Measurements from ENCODE around the gene ACBD6.

ACBD6 gene

DNA sequence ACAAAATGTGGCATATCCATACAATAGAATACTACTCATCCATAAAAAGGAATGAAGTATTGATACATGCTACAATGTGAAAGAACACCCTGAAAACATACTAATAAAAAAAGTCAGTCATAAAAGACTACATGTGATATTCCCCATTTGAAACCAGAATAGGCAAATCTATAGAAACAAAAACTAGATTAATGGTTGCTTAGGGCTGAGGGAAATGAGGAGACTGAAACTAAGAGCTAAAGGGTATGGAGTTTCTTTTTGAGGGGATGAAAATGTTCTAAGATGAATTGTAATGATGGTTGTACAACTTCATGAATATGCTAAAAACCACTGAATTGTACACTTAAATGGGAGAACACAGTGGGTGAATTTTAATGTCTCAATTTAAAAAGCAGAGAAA, 50.9 kb downstream of the ACBD6 start:
- ChIA-PET CTCF (interaction anchor here (1.2 kb wide), 2 partner anchors 9 to 55 kb away, joined by 3 to 4 read pairs; no protein-coding TSS in a partner anchor), POLR2A (no interaction called here)
- Histone ChIP-seq H3K4me3 (ENCODE audit: control insufficient read depth in 1 of 7, extremely low read depth in 1 of 7, insufficient read depth in 4 of 7, low read depth in 2 of 7, low read length in 6 of 7) (no peak overlapping the region), H3K9me3 (ENCODE audit: control extremely low read depth in 1 of 5, control insufficient read depth in 4 of 5, insufficient read depth in 2 of 5, low read depth in 1 of 5, low read length in 4 of 5) (peaks cover 0 to 14% (median 2%) of the 10 kb centered on the region in 5 experiments), H3K27ac (ENCODE audit: insufficient read depth in 1 of 2, low read depth in 1 of 2, low read length in 2 of 2, poor library complexity in 1 of 2, severe bottlenecking in 2 of 2) (no peak overlapping the region), H3K36me3 (ENCODE audit: control insufficient read depth in 4 of 4, insufficient read depth in 4 of 4, low read length in 3 of 4) (peaks cover 2 to 18% (median 6%) of the 10 kb centered on the region in 4 experiments), H3K27me3 (replicated peaks in 2 of 5; ENCODE audit: control insufficient read depth in 4 of 5, insufficient read depth in 5 of 5, low read length in 4 of 5) (no peaks in the 10 kb centered on the region), H3K4me1 (ENCODE audit: control extremely low read depth in 1 of 4, control insufficient read depth in 4 of 4, insufficient read depth in 4 of 4, low read length in 3 of 4) (no peaks in the 10 kb centered on the region)
- no peak for DNase-seq

DNA sequence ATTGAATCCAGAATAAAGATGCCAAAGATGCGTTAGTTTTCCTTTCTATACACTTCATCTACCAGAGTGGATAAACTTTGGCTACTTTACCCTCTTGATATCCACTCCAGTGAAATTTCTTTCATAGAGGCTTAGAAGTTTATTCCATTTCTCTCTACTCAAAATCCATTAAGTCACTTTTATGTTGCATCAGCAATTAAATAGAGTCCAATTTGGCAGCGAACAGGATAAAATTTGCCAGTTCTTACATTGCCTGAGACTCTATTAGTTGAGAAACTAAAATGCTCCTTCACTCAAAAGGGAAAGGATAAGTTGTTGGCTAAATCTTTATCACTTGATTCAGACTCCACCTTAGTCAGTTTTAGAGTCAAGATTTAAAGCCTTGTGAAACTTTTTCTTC, 57.9 kb downstream of the ACBD6 start:
- H3K27me3 ChIP-seq (replicated peaks in 2 of 5; ENCODE audit: control insufficient read depth in 4 of 5, insufficient read depth in 5 of 5, low read length in 4 of 5), result no peaks in the 10 kb centered on the region
- POLR2A ChIA-PET, result no interaction called here
- H3K36me3 ChIP-seq (ENCODE audit: control insufficient read depth in 4 of 4, insufficient read depth in 4 of 4, low read length in 3 of 4), result peaks cover 0 to 2% (median under 1%) of the 10 kb centered on the region in 4 experiments
- peaks cover 0 to 4% (median 0%) of the 10 kb centered on the region in 4 experiments for H3K4me1 ChIP-seq (ENCODE audit: control extremely low read depth in 1 of 4, control insufficient read depth in 4 of 4, insufficient read depth in 4 of 4, low read length in 3 of 4)
- H3K9me3 ChIP-seq (ENCODE audit: control extremely low read depth in 1 of 5, control insufficient read depth in 4 of 5, insufficient read depth in 2 of 5, low read depth in 1 of 5, low read length in 4 of 5), result peaks cover 0 to 20% (median 7%) of the 10 kb centered on the region in 5 experiments
- DNase-seq, result no peak
- WGBS (ENCODE audit: insufficient coverage), result no CpG with 5 or more reads among the region's 2 CpGs
- no peak overlapping the region for H3K4me3 ChIP-seq (ENCODE audit: control insufficient read depth in 1 of 7, extremely low read depth in 1 of 7, insufficient read depth in 4 of 7, low read depth in 2 of 7, low read length in 6 of 7)
- no peak overlapping the region for H3K27ac ChIP-seq (ENCODE audit: insufficient read depth in 1 of 2, low read depth in 1 of 2, low read length in 2 of 2, poor library complexity in 1 of 2, severe bottlenecking in 2 of 2)
- CTCF ChIA-PET, result no interaction called here

DNA sequence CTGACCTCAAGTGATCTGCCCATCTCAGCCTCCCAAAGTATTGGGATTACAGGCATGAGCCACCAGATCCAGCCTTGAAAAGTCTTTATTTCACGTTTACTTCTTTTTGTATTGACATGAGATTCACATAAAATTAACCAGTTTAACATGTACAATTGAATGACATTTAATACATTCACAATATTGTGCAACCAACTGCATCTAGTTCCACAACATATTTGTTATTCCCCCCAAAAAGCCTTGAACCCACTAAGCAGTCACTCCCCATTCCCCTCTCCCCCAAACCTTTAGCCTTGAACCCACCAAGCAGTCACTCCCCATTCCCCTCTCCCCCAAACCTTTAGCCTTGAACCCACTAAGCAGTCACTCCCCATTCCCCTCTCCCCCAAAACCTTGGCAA, 62.0 kb downstream of the ACBD6 start:
- WGBS (ENCODE audit: insufficient coverage), result no CpG with 5 or more reads among the region's 1 CpG
- peaks cover 0 to 31% (median 6%) of the 10 kb centered on the region in 4 experiments for H3K36me3 ChIP-seq (ENCODE audit: control insufficient read depth in 4 of 4, insufficient read depth in 4 of 4, low read length in 3 of 4)
- peaks cover 0 to 39% (median 10%) of the 10 kb centered on the region in 5 experiments for H3K9me3 ChIP-seq (ENCODE audit: control extremely low read depth in 1 of 5, control insufficient read depth in 4 of 5, insufficient read depth in 2 of 5, low read depth in 1 of 5, low read length in 4 of 5)
- DNase-seq, result no peak
- no peaks in the 10 kb centered on the region for H3K27me3 ChIP-seq (replicated peaks in 2 of 5; ENCODE audit: control insufficient read depth in 4 of 5, insufficient read depth in 5 of 5, low read length in 4 of 5)
- ChIA-PET CTCF (no interaction called here), POLR2A (no interaction called here)
- H3K27ac ChIP-seq (ENCODE audit: insufficient read depth in 1 of 2, low read depth in 1 of 2, low read length in 2 of 2, poor library complexity in 1 of 2, severe bottlenecking in 2 of 2), result no peak overlapping the region
- peaks cover 0 to 4% (median 0%) of the 10 kb centered on the region in 4 experiments for H3K4me1 ChIP-seq (ENCODE audit: control extremely low read depth in 1 of 4, control insufficient read depth in 4 of 4, insufficient read depth in 4 of 4, low read length in 3 of 4)
- no peak overlapping the region for H3K4me3 ChIP-seq (ENCODE audit: control insufficient read depth in 1 of 7, extremely low read depth in 1 of 7, insufficient read depth in 4 of 7, low read depth in 2 of 7, low read length in 6 of 7)

DNA sequence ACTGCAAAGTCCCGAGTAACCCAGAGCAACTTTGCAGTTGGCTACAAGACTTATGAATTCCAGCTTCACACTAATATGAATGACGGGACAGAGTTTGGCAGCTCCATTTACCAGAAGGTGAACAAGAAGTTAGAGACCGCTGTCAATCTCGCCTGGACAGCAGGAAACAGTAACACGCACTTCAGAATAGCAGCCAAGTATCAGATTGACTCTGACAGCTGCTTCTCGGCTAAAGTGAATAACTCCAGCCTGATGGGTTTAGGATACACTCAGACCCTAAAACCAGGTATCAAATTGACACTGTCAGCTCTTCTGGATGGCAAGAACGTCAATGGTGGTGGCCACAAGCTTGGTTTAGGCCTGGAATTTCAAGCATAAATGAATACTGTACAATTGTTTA, 66.8 kb downstream of the ACBD6 start:
- Histone ChIP-seq H3K27ac (ENCODE audit: insufficient read depth in 1 of 2, low read depth in 1 of 2, low read length in 2 of 2, poor library complexity in 1 of 2, severe bottlenecking in 2 of 2) (no peak overlapping the region), H3K36me3 (ENCODE audit: control insufficient read depth in 4 of 4, insufficient read depth in 4 of 4, low read length in 3 of 4) (peaks cover 3 to 42% (median 8%) of the 10 kb centered on the region in 4 experiments), H3K4me1 (ENCODE audit: control extremely low read depth in 1 of 4, control insufficient read depth in 4 of 4, insufficient read depth in 4 of 4, low read length in 3 of 4) (no peaks in the 10 kb centered on the region), H3K27me3 (replicated peaks in 2 of 5; ENCODE audit: control insufficient read depth in 4 of 5, insufficient read depth in 5 of 5, low read length in 4 of 5) (no peaks in the 10 kb centered on the region), H3K4me3 (ENCODE audit: control insufficient read depth in 1 of 7, extremely low read depth in 1 of 7, insufficient read depth in 4 of 7, low read depth in 2 of 7, low read length in 6 of 7) (no peak overlapping the region), H3K9me3 (ENCODE audit: control extremely low read depth in 1 of 5, control insufficient read depth in 4 of 5, insufficient read depth in 2 of 5, low read depth in 1 of 5, low read length in 4 of 5) (peaks cover 1 to 34% (median 7%) of the 10 kb centered on the region in 5 experiments)
- POLR2A ChIA-PET, result no interaction called here
- WGBS (ENCODE audit: insufficient coverage), result 97% methylated on average over 7 of the region's 7 CpGs
- DNase-seq, result no peak
- CTCF ChIA-PET, result interaction anchor here (1.8 kb wide), 1 partner anchor 20 kb away, joined by 4 read pairs; no protein-coding TSS in a partner anchor

DNA sequence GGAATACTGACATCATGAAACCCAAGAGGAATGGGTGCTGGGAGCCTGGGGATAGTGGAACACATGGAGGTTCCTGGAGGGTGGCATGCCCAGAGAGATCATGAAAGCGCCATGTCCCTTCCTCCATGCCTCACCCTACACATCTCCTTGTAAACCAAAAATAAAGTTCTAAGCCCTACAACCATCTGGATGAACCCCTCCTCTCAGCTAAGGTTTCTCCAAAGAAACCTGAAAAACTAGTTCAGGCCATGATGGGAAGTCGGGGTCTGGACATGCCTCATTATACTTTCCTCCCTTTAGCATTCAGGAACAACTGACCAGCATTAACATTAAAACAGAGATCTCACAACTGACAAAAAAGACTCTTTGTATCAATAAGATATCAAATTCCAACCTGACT, 68.5 kb downstream of the ACBD6 start:
- Histone ChIP-seq H3K4me1 (ENCODE audit: control extremely low read depth in 1 of 4, control insufficient read depth in 4 of 4, insufficient read depth in 4 of 4, low read length in 3 of 4) (no peaks in the 10 kb centered on the region), H3K4me3 (ENCODE audit: control insufficient read depth in 1 of 7, extremely low read depth in 1 of 7, insufficient read depth in 4 of 7, low read depth in 2 of 7, low read length in 6 of 7) (no peak overlapping the region), H3K27ac (ENCODE audit: insufficient read depth in 1 of 2, low read depth in 1 of 2, low read length in 2 of 2, poor library complexity in 1 of 2, severe bottlenecking in 2 of 2) (no peak overlapping the region), H3K27me3 (replicated peaks in 2 of 5; ENCODE audit: control insufficient read depth in 4 of 5, insufficient read depth in 5 of 5, low read length in 4 of 5) (no peaks in the 10 kb centered on the region), H3K9me3 (ENCODE audit: control extremely low read depth in 1 of 5, control insufficient read depth in 4 of 5, insufficient read depth in 2 of 5, low read depth in 1 of 5, low read length in 4 of 5) (peaks cover 3 to 25% (median 5%) of the 10 kb centered on the region in 5 experiments), H3K36me3 (ENCODE audit: control insufficient read depth in 4 of 4, insufficient read depth in 4 of 4, low read length in 3 of 4) (peaks cover 3 to 41% (median 12%) of the 10 kb centered on the region in 4 experiments)
- CTCF ChIA-PET, result interaction anchor here (0.9 kb wide), 1 partner anchor 182 kb away, joined by 3 read pairs; no protein-coding TSS in a partner anchor
- WGBS (ENCODE audit: insufficient coverage), result 93% methylated on average over 1 of the region's 2 CpGs
- no peak for DNase-seq
- POLR2A ChIA-PET, result no interaction called here

DNA sequence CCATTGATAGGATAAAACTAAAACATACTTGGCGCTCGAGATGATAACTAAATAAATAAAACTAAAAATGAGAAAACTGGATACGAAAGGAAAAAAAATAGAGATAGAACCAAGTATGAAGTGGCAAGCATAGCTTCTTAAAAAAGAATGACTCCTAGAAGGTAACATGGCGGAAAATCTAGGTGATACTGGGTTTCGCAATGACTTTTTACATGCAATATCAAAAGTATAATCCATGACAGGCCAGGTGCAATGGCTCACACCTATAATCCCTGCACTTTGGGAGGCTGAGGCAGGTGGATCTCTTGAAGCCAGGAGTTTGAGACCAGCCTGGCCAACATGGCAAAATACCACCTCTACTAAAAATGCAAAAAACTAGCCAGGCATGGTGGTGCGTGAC, 70.7 kb downstream of the ACBD6 start:
- H3K27ac ChIP-seq (ENCODE audit: insufficient read depth in 1 of 2, low read depth in 1 of 2, low read length in 2 of 2, poor library complexity in 1 of 2, severe bottlenecking in 2 of 2), result no peak overlapping the region
- peaks cover 2 to 14% (median 4%) of the 10 kb centered on the region in 5 experiments for H3K9me3 ChIP-seq (ENCODE audit: control extremely low read depth in 1 of 5, control insufficient read depth in 4 of 5, insufficient read depth in 2 of 5, low read depth in 1 of 5, low read length in 4 of 5)
- H3K4me3 ChIP-seq (ENCODE audit: control insufficient read depth in 1 of 7, extremely low read depth in 1 of 7, insufficient read depth in 4 of 7, low read depth in 2 of 7, low read length in 6 of 7), result no peak overlapping the region
- POLR2A ChIA-PET, result no interaction called here
- peaks cover 3 to 28% (median 7%) of the 10 kb centered on the region in 4 experiments for H3K36me3 ChIP-seq (ENCODE audit: control insufficient read depth in 4 of 4, insufficient read depth in 4 of 4, low read length in 3 of 4)
- H3K27me3 ChIP-seq (replicated peaks in 2 of 5; ENCODE audit: control insufficient read depth in 4 of 5, insufficient read depth in 5 of 5, low read length in 4 of 5), result no peaks in the 10 kb centered on the region
- H3K4me1 ChIP-seq (ENCODE audit: control extremely low read depth in 1 of 4, control insufficient read depth in 4 of 4, insufficient read depth in 4 of 4, low read length in 3 of 4), result no peaks in the 10 kb centered on the region
- CTCF ChIA-PET, result no interaction called here
- DNase-seq, result no peak
- 100% methylated on average over 2 of the region's 6 CpGs for WGBS (ENCODE audit: insufficient coverage)

DNA sequence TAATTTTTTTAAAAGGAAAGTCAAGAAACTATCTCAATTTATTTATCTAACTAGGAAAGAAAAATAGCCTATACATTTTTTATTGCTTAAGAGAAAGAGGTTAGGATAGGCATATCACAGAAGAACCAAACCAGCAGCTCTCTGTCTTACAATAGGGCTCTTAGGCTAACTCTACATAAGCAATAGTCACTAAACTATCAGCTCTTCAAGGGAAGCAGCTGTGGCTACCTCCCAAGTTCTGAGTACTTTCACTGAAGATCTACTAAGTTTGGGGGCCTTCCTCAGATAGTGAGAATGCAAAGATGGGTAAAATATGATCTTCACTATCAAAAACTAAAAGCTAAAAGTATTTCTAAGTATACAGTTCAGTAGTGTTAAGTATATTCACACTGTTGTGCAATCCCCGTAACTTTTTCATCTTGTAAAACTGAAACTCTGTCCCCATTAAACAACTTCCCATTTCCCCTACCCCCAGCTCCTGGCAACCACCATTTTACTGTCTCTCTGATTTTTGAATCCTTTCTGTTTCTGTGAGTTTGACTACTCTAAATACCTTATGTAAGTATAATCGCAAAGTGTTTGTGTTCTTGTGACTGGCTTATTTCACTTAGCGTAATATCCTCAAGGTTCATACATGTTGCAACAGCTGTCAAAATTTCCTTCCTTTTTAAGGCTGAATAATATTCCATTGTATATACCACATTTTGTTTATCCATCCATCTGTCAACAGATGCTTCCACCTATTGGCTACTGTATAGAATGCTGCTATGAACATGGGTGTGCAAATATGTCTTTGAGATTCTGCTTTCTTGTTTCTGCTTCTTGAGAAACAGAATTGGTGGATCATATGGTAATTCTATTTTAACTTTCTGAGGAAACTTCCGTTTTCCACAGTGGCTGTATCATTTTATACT, 73.3 kb downstream of the ACBD6 start:
- no peak overlapping the region for H3K27ac ChIP-seq (ENCODE audit: insufficient read depth in 1 of 2, low read depth in 1 of 2, low read length in 2 of 2, poor library complexity in 1 of 2, severe bottlenecking in 2 of 2)
- H3K27me3 ChIP-seq (replicated peaks in 2 of 5; ENCODE audit: control insufficient read depth in 4 of 5, insufficient read depth in 5 of 5, low read length in 4 of 5), result no peaks in the 10 kb centered on the region
- DNase-seq, result no peak
- peak overlapping the region in 1 of 7 experiments; percentile 39 for H3K4me3 ChIP-seq (ENCODE audit: control insufficient read depth in 1 of 7, extremely low read depth in 1 of 7, insufficient read depth in 4 of 7, low read depth in 2 of 7, low read length in 6 of 7)
- no peaks in the 10 kb centered on the region for H3K4me1 ChIP-seq (ENCODE audit: control extremely low read depth in 1 of 4, control insufficient read depth in 4 of 4, insufficient read depth in 4 of 4, low read length in 3 of 4)
- ChIA-PET CTCF (no interaction called here), POLR2A (no interaction called here)
- H3K9me3 ChIP-seq (ENCODE audit: control extremely low read depth in 1 of 5, control insufficient read depth in 4 of 5, insufficient read depth in 2 of 5, low read depth in 1 of 5, low read length in 4 of 5), result peaks cover 0 to 6% (median 3%) of the 10 kb centered on the region in 5 experiments
- peaks cover 3 to 11% (median 7%) of the 10 kb centered on the region in 4 experiments for H3K36me3 ChIP-seq (ENCODE audit: control insufficient read depth in 4 of 4, insufficient read depth in 4 of 4, low read length in 3 of 4)
- WGBS (ENCODE audit: insufficient coverage), result no CpG with 5 or more reads among the region's 4 CpGs

All from common myeloid progenitor, CD34-positive (primary cell).